Suprapubic skin (tissue), 4 donors: ENCODE results near the gene CCNG1.

Experiments
- EP300 ChIP-seq: sonication (generic); formaldehyde crosslinking; IDR thresholded peaks from one replicate; pipeline ENCODE4 v1.6.1; 2017; ENCODE audit warnings: antibody characterized with exemption
- POLR2A ChIP-seq, 2 donors: fragments of 450-650 bp; IDR thresholded peaks; one replicate each; pipeline ENCODE4 v1.6.1; 2017; ENCODE audit warnings: antibody characterized with exemption in 2 of 2, mild to moderate bottlenecking in 2 of 2, moderate library complexity in 2 of 2
- POLR2AphosphoS5 ChIP-seq, 3 donors: sonication (generic); formaldehyde crosslinking; IDR thresholded peaks; one replicate each; pipeline ENCODE4 v1.6.1; 2017; ENCODE audit warnings: antibody characterized with exemption in 3 of 3
- TF ChIP-seq, protein P1 (sequence below), 2 donors: fragments of 200-600 bp in 1 of 2; fragments of 450-650 bp in 1 of 2; sonication (generic) in 1 of 2; IDR thresholded peaks; one replicate each; pipeline ENCODE4 v1.5.1; 2016 to 2019; ENCODE audit warnings: antibody characterized with exemption in 2 of 2, mild to moderate bottlenecking in 1 of 2, moderate library complexity in 1 of 2

GRCh38 chr5:163434401-163434866 lies 3.0 kb upstream of the CCNG1 start:
- TF ChIP-seq EP300 (no peak), POLR2A (IDR thresholded peaks at IDR 0.05) (no peak), POLR2AphosphoS5 (IDR thresholded peaks at IDR 0.05) (no peak)
- TF ChIP-seq, protein P1, sequence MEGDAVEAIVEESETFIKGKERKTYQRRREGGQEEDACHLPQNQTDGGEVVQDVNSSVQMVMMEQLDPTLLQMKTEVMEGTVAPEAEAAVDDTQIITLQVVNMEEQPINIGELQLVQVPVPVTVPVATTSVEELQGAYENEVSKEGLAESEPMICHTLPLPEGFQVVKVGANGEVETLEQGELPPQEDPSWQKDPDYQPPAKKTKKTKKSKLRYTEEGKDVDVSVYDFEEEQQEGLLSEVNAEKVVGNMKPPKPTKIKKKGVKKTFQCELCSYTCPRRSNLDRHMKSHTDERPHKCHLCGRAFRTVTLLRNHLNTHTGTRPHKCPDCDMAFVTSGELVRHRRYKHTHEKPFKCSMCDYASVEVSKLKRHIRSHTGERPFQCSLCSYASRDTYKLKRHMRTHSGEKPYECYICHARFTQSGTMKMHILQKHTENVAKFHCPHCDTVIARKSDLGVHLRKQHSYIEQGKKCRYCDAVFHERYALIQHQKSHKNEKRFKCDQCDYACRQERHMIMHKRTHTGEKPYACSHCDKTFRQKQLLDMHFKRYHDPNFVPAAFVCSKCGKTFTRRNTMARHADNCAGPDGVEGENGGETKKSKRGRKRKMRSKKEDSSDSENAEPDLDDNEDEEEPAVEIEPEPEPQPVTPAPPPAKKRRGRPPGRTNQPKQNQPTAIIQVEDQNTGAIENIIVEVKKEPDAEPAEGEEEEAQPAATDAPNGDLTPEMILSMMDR (IDR thresholded peaks at IDR 0.05) = no peak
